RWPE2 (cell line): ENCODE measurements around the gene FOSL2.
"Not testable (repeated sequence)": the region's sequence is repeated elsewhere in the genome, so short reads cannot be mapped to it uniquely, and the experiment has no call there.

ENCODE experiments used
- ATAC-seq: fragments of 200-7000 bp; cut with Tn5 transposase; 3 replicates; pipeline ENCODE4 v1.9.1; 2021; ENCODE audit warnings: low read depth
- DNase-seq: peaks from one replicate; pipeline ENCODE4 v3.0.0-alpha.2; 2020; ENCODE audit warnings: low spot score
- H3K27ac ChIP-seq: fragments of 450-650 bp; 2 replicates; pipeline ENCODE4 v1.5.1; 2017; ENCODE audit warnings: mild to moderate bottlenecking; ENCODE audit not compliant: poor library complexity, severe bottlenecking
- H3K27me3 ChIP-seq: fragments of 250-450 bp; sonication (Bioruptor Pico); 2 replicates; pipeline ENCODE4 v1.5.1; 2021; ENCODE audit warnings: mild to moderate bottlenecking, moderate library complexity; ENCODE audit not compliant: insufficient read depth, poor library complexity, severe bottlenecking
- H3K36me3 ChIP-seq: fragments of 250-450 bp; sonication (Bioruptor Pico); 2 replicates; pipeline ENCODE4 v1.5.1; 2020; ENCODE audit warnings: low read depth, mild to moderate bottlenecking, moderate library complexity
- H3K4me1 ChIP-seq: fragments of 250-450 bp; sonication (Bioruptor Pico); 2 replicates; pipeline ENCODE4 v1.5.1; 2021; ENCODE audit warnings: mild to moderate bottlenecking, moderate library complexity; ENCODE audit not compliant: insufficient read depth, poor library complexity, severe bottlenecking
- H3K4me3 ChIP-seq: fragments of 250-450 bp; sonication (Bioruptor Pico); 2 replicates; pipeline ENCODE4 v1.5.1; 2021; ENCODE audit warnings: mild to moderate bottlenecking, moderate library complexity; ENCODE audit not compliant: severe bottlenecking
- H3K9me3 ChIP-seq: fragments of 250-450 bp; sonication (Bioruptor Pico); 2 replicates; pipeline ENCODE4 v1.5.1; 2021; ENCODE audit warnings: mild to moderate bottlenecking, moderate library complexity; ENCODE audit not compliant: severe bottlenecking
- CTCF ChIP-seq: fragments of 450-650 bp; IDR thresholded peaks from one replicate; pipeline ENCODE4 v1.5.1; 2017; ENCODE audit warnings: mild to moderate bottlenecking, moderate library complexity; ENCODE audit not compliant: poor library complexity, severe bottlenecking

The FOSL2 gene

GRCh38 chr2:28370354-28370753 is 22.3 kb upstream of the FOSL2 start:
- Histone ChIP-seq H3K27ac (no peak overlapping the region), H3K36me3 (no peaks in the 10 kb centered on the region), H3K9me3 (no peaks in the 10 kb centered on the region), H3K4me1 (peaks cover 7% of the 10 kb centered on the region), H3K27me3 (no peaks in the 10 kb centered on the region), H3K4me3 (no peak overlapping the region)
- ATAC-seq (peak; percentile 45; the same call in 1 of the 3 replicates), DNase-seq (no peak)
- no peak for TF ChIP-seq CTCF

GRCh38 chr2:28371728-28372127 is 20.9 kb upstream of the FOSL2 start:
- DNase-seq, H3K27ac ChIP-seq, ATAC-seq, H3K36me3 ChIP-seq, H3K27me3 ChIP-seq, H3K4me3 ChIP-seq, H3K9me3 ChIP-seq: not testable (repeated sequence)
- peaks cover 11% of the 10 kb centered on the region for H3K4me1 ChIP-seq

- Histone ChIP-seq H3K4me1 (peaks cover 32% of the 10 kb centered on the region), H3K27ac (no peak overlapping the region), H3K4me3 (no peak overlapping the region), H3K36me3 (no peaks in the 10 kb centered on the region), H3K9me3 (no peaks in the 10 kb centered on the region), H3K27me3 (no peaks in the 10 kb centered on the region)
- DNase-seq, result no peak
- no peak for TF ChIP-seq CTCF
- no peak for ATAC-seq
These were observed 18.8 kb upstream of the FOSL2 start for GRCh38 chr2:28373854-28374253.

DNA sequence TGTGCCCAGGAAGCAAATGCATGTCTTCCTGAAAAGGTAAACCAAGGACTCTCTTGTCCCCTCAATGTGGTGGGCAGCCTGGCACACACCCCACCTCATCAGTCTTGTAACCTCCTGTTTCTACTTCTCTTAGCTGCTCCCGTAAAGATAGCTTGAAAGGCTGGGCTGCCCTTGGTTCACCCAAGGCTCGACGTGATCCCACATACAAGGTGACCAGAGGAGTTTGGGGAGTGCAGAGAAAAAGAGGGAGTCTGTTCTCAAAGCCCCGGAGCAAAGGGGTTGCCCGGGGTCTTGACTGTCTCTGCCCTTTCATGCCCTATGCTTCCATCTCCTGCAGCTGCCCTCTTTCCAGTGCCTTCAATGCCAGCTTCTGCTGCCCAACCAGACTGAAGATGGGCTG is 18.3 kb upstream of the FOSL2 start:
- no peak overlapping the region for H3K4me3 ChIP-seq

DNA sequence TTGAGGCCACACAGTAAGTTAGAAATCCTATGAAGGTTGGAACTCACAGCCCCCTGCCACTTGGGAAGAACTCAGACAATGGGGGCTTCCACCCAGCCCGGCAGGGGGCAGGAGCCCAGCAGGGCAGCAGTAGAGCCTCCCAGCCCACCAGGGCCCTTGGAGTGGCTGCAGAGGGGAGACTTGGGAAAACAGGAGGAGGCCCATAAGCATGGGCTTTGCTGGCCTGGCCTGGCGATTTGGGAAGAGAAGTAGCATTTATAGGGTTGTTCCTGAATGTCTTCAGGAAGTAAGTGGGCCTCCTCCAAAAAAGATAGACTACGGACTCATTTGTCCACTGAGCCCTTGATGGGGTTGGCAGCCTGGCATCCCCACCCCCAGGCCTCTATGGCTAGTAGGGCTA is 17.4 kb upstream of the FOSL2 start:
- no peaks in the 10 kb centered on the region for H3K9me3 ChIP-seq
- no peak overlapping the region for H3K27ac ChIP-seq
- peaks cover 36% of the 10 kb centered on the region for H3K4me1 ChIP-seq
- no peak overlapping the region for H3K4me3 ChIP-seq
- DNase-seq (no peak), ATAC-seq (no peak)
- no peaks in the 10 kb centered on the region for H3K27me3 ChIP-seq
- H3K36me3 ChIP-seq, result no peaks in the 10 kb centered on the region
- no peak for TF ChIP-seq CTCF

More for the DNA sequence above, 18.3 kb upstream of the FOSL2 start:
- Histone ChIP-seq H3K36me3 (no peaks in the 10 kb centered on the region), H3K9me3 (no peaks in the 10 kb centered on the region), H3K4me1 (peaks cover 36% of the 10 kb centered on the region), H3K27ac (no peak overlapping the region), H3K27me3 (no peaks in the 10 kb centered on the region)
- TF ChIP-seq CTCF, result no peak
- DNase-seq, result no peak
- ATAC-seq, result no peak
